Panc1 (cell line): ENCODE measurements around the gene CYS1.

Experiments used
- CTCF ChIP-seq: fragments of 450-650 bp; IDR thresholded peaks from 2 replicates; pipeline ENCODE4 v1.5.1; 2017; ENCODE audit warnings: mild to moderate bottlenecking
- POLR2AphosphoS5 ChIP-seq: IDR thresholded peaks from 2 replicates; pipeline ENCODE4 v1.6.1; 2012; ENCODE audit warnings: mild to moderate bottlenecking, low read depth, low read length, moderate library complexity
- REST ChIP-seq, 2 experiments: IDR thresholded peaks; 2 replicates each; pipeline ENCODE4 v1.6.1; 2011 to 2012; ENCODE audit warnings: low read depth in 2 of 2, control low read depth in 1 of 2, low read length in 1 of 2, mild to moderate bottlenecking in 1 of 2, moderate library complexity in 1 of 2; ENCODE audit not compliant: insufficient read depth in 1 of 2
- SIN3A ChIP-seq: IDR thresholded peaks from 2 replicates; pipeline ENCODE4 v1.6.1; 2012; ENCODE audit warnings: low read depth, mild to moderate bottlenecking, low read length, moderate library complexity, borderline replicate concordance; ENCODE audit not compliant: insufficient read depth

GRCh38 chr2:10036095-10036884 is 43.9 kb downstream of the CYS1 start:
- peak; percentile 84 for TF ChIP-seq CTCF
- peak; percentile 35; the same call in 1 of the 2 replicates for TF ChIP-seq POLR2AphosphoS5
- no peak for TF ChIP-seq SIN3A
- TF ChIP-seq REST (IDR thresholded peaks at IDR 0.05; ENCODE audit: insufficient read depth in 1 of 2, low read depth in 2 of 2, low read length in 1 of 2) = no peak
